K562 (cell line): ENCODE data around the gene RUNX1. TPM values are rescaled to one million over a fixed set of nuclear protein-coding genes. Genes with fewer than 3 reads are reported as not detected.

Experiments
- ATAC-seq: fragments of 200-7000 bp; cut with Tn5 transposase; 3 replicates; pipeline ENCODE4 v1.9.1; 2020; ENCODE audit warnings: moderate library complexity
- BruUV-seq: library from RNA; stranded (reverse); fragments of 400-500 nt; replicated peaks from 2 replicates; lab custom pipeline; 2021; lab: Mats Ljungman, UMichigan
- CTCF ChIA-PET: fragments of 300-600 bp; formaldehyde crosslinking; extraction: SDS; loops from one replicate; lab custom pipeline; 2021; ENCODE audit warnings: low intra/inter-chr PET ratio; lab: Yijun Ruan, JAX
- POLR2A ChIA-PET: fragments of 300-600, 350-650 bp; sonication (Branson Sonifier 250); formaldehyde crosslinking; extraction: SDS; loops from one replicate; lab custom pipeline; 2021; ENCODE audit warnings: antibody characterized with exemption, inconsistent platforms; lab: Yijun Ruan, JAX
- DNase-seq, 4 experiments: peaks; one replicate each; pipeline versions ENCODE4 v3.0.0 to v3.0.0-alpha.2; 2011 to 2018; ENCODE audit warnings: low spot score in 3 of 4, mixed read lengths in 3 of 4; ENCODE audit errors: extremely low read depth in 1 of 4
- FAIRE-seq: peaks from 2 replicates; lab custom pipeline; 2011; peaks lifted over from hg19 to GRCh38; lab: Jason Lieb, UNC
- H2AFZ ChIP-seq: 2 replicates; pipeline ENCODE4 v1.6.0; 2011; ENCODE audit warnings: low read depth, low read length, control low read depth, inconsistent platforms
- H3K27ac ChIP-seq: fragments of 200-600 bp; 3 replicates; pipeline ENCODE4 v1.8.0; 2011; ENCODE audit warnings: low read depth, mild to moderate bottlenecking, control low read depth, inconsistent platforms, low read length, moderate library complexity, mixed read lengths; ENCODE audit errors: extremely low read depth
- H3K27me3 ChIP-seq, 2 experiments: fragments of 300-600 bp in 1 of 2; 2 replicates in 1 of 2; 3 replicates in 1 of 2; pipeline versions ENCODE4 v1.6.0 to v1.8.0; 2011; ENCODE audit warnings: inconsistent platforms in 2 of 2, low read length in 2 of 2, mild to moderate bottlenecking in 1 of 2, mixed read lengths in 1 of 2, moderate library complexity in 1 of 2; ENCODE audit not compliant: control insufficient read depth in 2 of 2, insufficient read depth in 2 of 2
- H3K36me3 ChIP-seq: fragments of 300-600 bp; 3 replicates; pipeline ENCODE4 v1.8.0; 2011; ENCODE audit warnings: mild to moderate bottlenecking, low read length, inconsistent platforms; ENCODE audit not compliant: control insufficient read depth, insufficient read depth
- H3K4me1 ChIP-seq, 2 experiments: fragments of 200-600 bp in 1 of 2; replicated peaks in 1 of 2; 2 replicates in 1 of 2; 3 replicates in 1 of 2; pipeline versions ENCODE4 v1.5.1 to v1.8.0; 2011; ENCODE audit warnings: inconsistent platforms in 2 of 2, low read length in 2 of 2, mild to moderate bottlenecking in 1 of 2, mixed read lengths in 1 of 2, moderate library complexity in 1 of 2; ENCODE audit not compliant: control insufficient read depth in 2 of 2, insufficient read depth in 2 of 2
- H3K4me2 ChIP-seq: 2 replicates; pipeline ENCODE4 v1.6.1; 2011; ENCODE audit warnings: low read length, control low read depth, inconsistent platforms, mixed read lengths; ENCODE audit not compliant: insufficient read depth
- H3K4me3 ChIP-seq: fragments of 200-600 bp; sonication (generic), shearing (Covaris generic); 2 replicates; pipeline ENCODE4 v1.5.1; 2016; ENCODE audit warnings: control low read depth, inconsistent platforms
- H3K79me2 ChIP-seq: fragments of 200-600 bp; 3 replicates; pipeline ENCODE4 v1.8.0; 2011; ENCODE audit warnings: low read length, inconsistent platforms; ENCODE audit not compliant: control insufficient read depth, insufficient read depth
- H3K9ac ChIP-seq, 2 experiments: 2 replicates each; pipeline versions ENCODE4 v1.6.0 to v1.6.1; 2011; ENCODE audit warnings: low read depth in 2 of 2, low read length in 2 of 2, control low read depth in 1 of 2, inconsistent platforms in 1 of 2, mild to moderate bottlenecking in 1 of 2, mixed read lengths in 1 of 2; ENCODE audit not compliant: insufficient read depth in 1 of 2
- H3K9me1 ChIP-seq: one replicate; pipeline ENCODE4 v1.6.0; 2011; ENCODE audit warnings: inconsistent platforms, mild to moderate bottlenecking, low read length, moderate library complexity; ENCODE audit not compliant: control insufficient read depth, insufficient read depth
- H3K9me3 ChIP-seq: replicated peaks from 2 replicates; pipeline ENCODE4 v1.5.1; 2011; ENCODE audit warnings: low read depth, low read length, inconsistent platforms; ENCODE audit not compliant: control insufficient read depth, insufficient read depth
- H4K20me1 ChIP-seq: replicated peaks from 2 replicates; pipeline ENCODE4 v1.6.1; 2011; ENCODE audit warnings: low read length, inconsistent platforms, mixed read lengths; ENCODE audit not compliant: control insufficient read depth, insufficient read depth
- GATA2 ChIP-seq: sonication (generic); formaldehyde crosslinking; IDR thresholded peaks from 2 replicates; pipeline ENCODE4 v1.4.0; 2020; ENCODE audit warnings: mild to moderate bottlenecking, missing genetic modification reagents
- KLF6 ChIP-seq: fragments of 250-450 bp; sonication (Bioruptor Pico); IDR thresholded peaks from 2 replicates; pipeline ENCODE4 v1.4.0; 2020; ENCODE audit warnings: mild to moderate bottlenecking, moderate library complexity, borderline replicate concordance
- MBD2 ChIP-seq: sonication (generic); IDR thresholded peaks from 2 replicates; pipeline ENCODE4 v1.6.1; 2016; ENCODE audit warnings: low read depth, borderline replicate concordance
- POLR2AphosphoS2 ChIP-seq: IDR thresholded peaks from 2 replicates; pipeline ENCODE4 v1.6.1; 2012; ENCODE audit warnings: low read length, improper control_type of control experiment
- TAF9B ChIP-seq: fragments of 450-650 bp; IDR thresholded peaks from 2 replicates; pipeline ENCODE4 v1.6.1; 2018; ENCODE audit warnings: mild to moderate bottlenecking; ENCODE audit not compliant: partially characterized antibody
- WGBS: fragments of 100-300 bp; shearing (Covaris generic); methylation state at CpG from one replicate; pipeline ENCODE4 v1.1.6; 2016; ENCODE audit warnings: low coverage, mixed read lengths; ENCODE audit not compliant: insufficient coverage; ENCODE audit errors: missing lambda C conversion rate; 5-methylcytosine and 5-hydroxymethylcytosine counted together
- in situ Hi-C: fragments of 300-500 bp; cut with MboI; formaldehyde crosslinking; loops from 4 replicates; pipeline ENCODE4 v1.15.0; 2018; ENCODE audit warnings: inconsistent platforms, mixed read lengths
- intact Hi-C: fragments of 100-400 bp; cut with micrococcal nuclease; formaldehyde crosslinking; loops from 2 replicates; pipeline ENCODE4 v1.14.2; 2022
- polyA plus RNA-seq, 8 experiments: library from polyadenylated mRNA; depleted of rRNA in 4 of 8; stranded (reverse) in 5 of 8; unstranded in 3 of 8; fragments of >200 nt; fragmentation: Nextera tagmentation in 2 of 8; fragmentation: Illumina TruSeq in 1 of 8; extraction: Ambion mirVana in 2 of 8; extraction: Trizol in 1 of 8; gene quantifications; 2 replicates each; pipeline versions ENCODE4 v1.2.1 to v1.2.3, GENCODE V29; 2011 to 2014; ENCODE audit warnings: inconsistent platforms in 1 of 8, missing spikeins in 1 of 8
- total RNA-seq, 7 experiments: library from RNA; depleted of rRNA in 6 of 7; stranded (reverse); fragments of >200 nt in 6 of 7; fragmentation: Illumina TruSeq in 2 of 7; extraction: Trizol in 2 of 7; gene quantifications; 2 replicates each; pipeline versions ENCODE4 v1.2.1 to v1.2.3, GENCODE V29; 2011 to 2021; ENCODE audit warnings: low replicate concordance in 1 of 7
- TF ChIP-seq, protein P1 (sequence below): fragments of 250-450 bp; sonication (Bioruptor Pico); IDR thresholded peaks from 2 replicates; pipeline ENCODE4 v1.5.0; 2021; ENCODE audit warnings: mild to moderate bottlenecking, moderate library complexity

RUNX1 gene
- total and polyA plus RNA-seq, 9 of the 15 experiments (the other 6 are each of a cell fraction or from before 2014, with no cell fraction given): 2.2 to 68.6 (median 17.8) TPM

DNA sequence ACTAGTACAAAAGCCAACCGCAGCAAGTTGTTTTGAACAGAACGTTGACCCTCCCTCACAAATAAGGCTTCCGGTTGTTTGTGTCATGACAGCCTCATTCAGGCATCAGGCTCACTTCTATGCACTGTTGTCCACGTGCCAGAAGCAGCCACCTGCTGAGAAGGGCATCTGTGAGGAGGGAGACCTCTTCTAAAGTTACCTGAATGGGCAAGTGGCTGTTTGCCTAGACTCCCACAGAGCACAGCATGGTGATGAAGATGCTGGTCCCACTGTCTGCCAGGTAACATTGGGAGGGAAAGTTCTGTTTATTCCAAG, 204.2 kb downstream of the RUNX1 start:
- peaks cover 16% of the 10 kb centered on the region; the same call in 2 of the 3 replicates for H3K79me2 ChIP-seq
- intact Hi-C loops: no loop called here
- CTCF ChIA-PET: no interaction called here
- no peak overlapping the region for H3K27ac ChIP-seq
- POLR2A ChIA-PET: interaction anchor here (1.6 kb wide), 1 partner anchor 9 kb away, joined by 4 read pairs; no protein-coding TSS in a partner anchor
- no peaks in the 10 kb centered on the region for H3K27me3 ChIP-seq
- 0 out of 2 replicates have a peak, but pooled peaks have one; percentile 34 for TF ChIP-seq POLR2AphosphoS2
- TF ChIP-seq, protein P1, sequence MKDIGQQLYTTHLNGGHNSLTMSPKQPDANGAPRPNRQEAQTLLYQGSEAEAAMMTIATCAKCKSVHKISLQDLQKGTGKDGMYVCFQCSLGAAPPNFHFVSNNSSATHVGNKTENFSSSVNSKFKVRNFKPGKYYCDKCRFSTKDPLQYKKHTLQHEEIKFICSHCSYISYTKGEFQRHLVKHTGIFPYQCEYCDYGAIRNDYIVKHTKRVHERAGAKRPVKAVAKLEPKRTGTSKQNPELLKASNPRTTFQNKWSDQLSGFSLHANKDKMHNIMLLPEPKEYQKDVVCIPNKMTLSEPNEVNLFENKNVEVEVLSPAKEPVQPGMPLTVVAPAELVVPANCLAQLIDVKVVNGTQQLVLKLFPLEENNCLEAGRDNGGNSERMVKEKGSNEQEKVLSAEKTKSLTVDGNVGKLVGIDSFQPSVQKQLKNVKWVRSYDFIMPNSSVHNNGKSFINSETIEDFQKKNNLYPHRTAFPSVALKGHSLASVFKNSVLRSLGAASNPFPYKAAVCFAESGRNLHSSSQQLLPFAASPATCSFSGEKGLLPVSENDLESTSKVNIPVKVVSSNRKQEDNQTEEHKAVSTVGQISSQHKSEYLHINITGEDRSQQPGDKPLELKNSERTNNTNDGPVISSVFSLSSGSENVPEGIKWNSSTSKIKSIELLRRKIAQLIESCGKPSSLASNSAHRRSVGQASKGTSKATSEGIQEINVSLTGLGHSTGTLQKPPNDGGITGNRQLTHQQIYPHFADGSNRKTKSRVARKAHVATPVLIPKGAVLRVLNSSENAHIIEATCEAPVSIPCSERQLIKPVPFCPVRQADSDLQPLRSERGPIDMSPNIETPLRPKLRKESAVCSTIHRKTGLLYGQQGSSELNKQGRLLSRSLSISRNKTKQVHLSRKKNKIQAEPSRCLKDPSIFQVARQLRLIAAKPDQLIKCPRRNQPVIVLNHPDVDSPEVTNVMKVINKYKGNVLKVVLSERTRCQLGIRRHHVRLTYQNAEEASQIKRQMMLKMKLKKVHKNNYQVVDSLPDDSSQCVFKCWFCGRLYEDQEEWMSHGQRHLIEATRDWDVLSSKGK (CRISPR knock-in tag): no peak
- TF ChIP-seq TAF9B: no peak
- no peak for TF ChIP-seq KLF6 (CRISPR knock-in tag)
- no peak for TF ChIP-seq MBD2
- no peak for TF ChIP-seq GATA2
- TF ChIP-seq, all 486 proteins: peak for 1
- 85% methylated on average over 4 of the region's 4 CpGs for WGBS
- Histone ChIP-seq H3K36me3 (peaks cover 83% of the 10 kb centered on the region), H3K9me3 (no peaks in the 10 kb centered on the region), H4K20me1 (peaks cover 13% of the 10 kb centered on the region), H3K9ac (no peak overlapping the region), H3K4me3 (no peak overlapping the region), H3K4me1 (no peaks in the 10 kb centered on the region; a peak in 3 of 5 replicates), H2AFZ (no peak overlapping the region), H3K9me1 (no peaks in the 10 kb centered on the region), H3K4me2 (no peak overlapping the region)
- ATAC-seq (no peak; the same call in 2 of the 3 replicates), FAIRE-seq (no peak), DNase-seq (no peak)
- BruUV-seq: no TSS peak
- in situ Hi-C loops: no loop called here
